Panc1 (cell line): ENCODE data around the gene GRAMD4. TPM values are rescaled to one million over a fixed set of nuclear protein-coding genes. Genes with fewer than 3 reads are reported as not detected.

Experiments
- total RNA-seq: library from RNA; stranded (reverse); gene quantifications from one replicate; pipeline ENCODE4 v1.2.1, GENCODE V29; 2021; ENCODE audit not compliant: unreplicated experiment

GRAMD4 gene
- total RNA-seq, 1 experiment from 2014 or later = 30.8 TPM

Other genes starting within 250 kb of the GRAMD4 start
- 30.7 TPM for gene CELSR1, start 82.8 kb upstream of the GRAMD4 start, total RNA-seq
- gene CERK, start 117.9 kb downstream of the GRAMD4 start, total RNA-seq = 30.9 TPM
- 28.7 TPM for gene TBC1D22A, start 142.3 kb downstream of the GRAMD4 start, total RNA-seq